GM15510 (cell line): ENCODE measurements around the gene SHFL.

Experiments used
- POLR2A ChIP-seq: IDR thresholded peaks from 3 replicates; pipeline ENCODE4 v1.6.1; 2011; ENCODE audit warnings: borderline replicate concordance; ENCODE audit not compliant: insufficient read length; ENCODE audit errors: extremely low read depth

Gene SHFL

GRCh38 chr19:10095948-10096614, 10.0 kb downstream of the SHFL start:
- TF ChIP-seq POLR2A: peak; percentile 78

GRCh38 chr19:10096615-10096963, 10.5 kb downstream of the SHFL start:
- no peak for TF ChIP-seq POLR2A

- TF ChIP-seq POLR2A: no peak
Observed at GRCh38 chr19:10100163-10100785, 14.2 kb downstream of the SHFL start.

GRCh38 chr19:10102787-10103236, 16.7 kb downstream of the SHFL start:
- TF ChIP-seq POLR2A: peak; percentile 46

- TF ChIP-seq POLR2A: no peak
Observed at GRCh38 chr19:10104130-10104513, 18.0 kb downstream of the SHFL start.

- TF ChIP-seq POLR2A: peak; percentile 45
Observed at GRCh38 chr19:10104665-10105508, 18.8 kb downstream of the SHFL start.

- no peak for TF ChIP-seq POLR2A
Observed at GRCh38 chr19:10105509-10106099, 19.5 kb downstream of the SHFL start.

GRCh38 chr19:10106100-10106936, 20.2 kb downstream of the SHFL start, which contains the start of gene PPAN:
TSS of gene PPAN (plus strand) at chr19:10106362. CDS start at chr19:10106395, 33 bp downstream.
- peak; percentile 84 for TF ChIP-seq POLR2A

- TF ChIP-seq POLR2A: no peak
Observed at GRCh38 chr19:10107254-10107653, 21.1 kb downstream of the SHFL start.

- TF ChIP-seq POLR2A: peak; percentile 22
Observed at GRCh38 chr19:10107817-10108367, 21.8 kb downstream of the SHFL start.

- TF ChIP-seq POLR2A: no peak
Observed at GRCh38 chr19:10109528-10109927, 23.4 kb downstream of the SHFL start.

- no peak for TF ChIP-seq POLR2A
Observed at GRCh38 chr19:10110076-10110971, 24.2 kb downstream of the SHFL start.

GRCh38 chr19:10110972-10111317, 24.8 kb downstream of the SHFL start:
- no peak for TF ChIP-seq POLR2A
